Activated naive CD8-positive, alpha-beta T cell treated with anti-CD3 and anti-CD28 coated beads for 36 hours (primary cell): ENCODE measurements around the gene LPIN1. TPM values are rescaled to one million over a fixed set of nuclear protein-coding genes. Genes with fewer than 3 reads are reported as not detected.
"Not testable (repeated sequence)": the region's sequence is repeated elsewhere in the genome, so short reads cannot be mapped to it uniquely, and the experiment has no call there.

Experiments
- DNase-seq: peaks from one replicate; pipeline ENCODE4 v3.0.0; 2021
- H3K27ac Mint-ChIP-seq: one replicate; pipeline ENCODE4 v1.8.0; 2022; ENCODE audit warnings: mild to moderate bottlenecking, moderate library complexity, mixed read lengths
- H3K27me3 Mint-ChIP-seq: one replicate; pipeline ENCODE4 v1.8.0; 2022; ENCODE audit warnings: mild to moderate bottlenecking, mixed read lengths
- H3K36me3 Mint-ChIP-seq: one replicate; pipeline ENCODE4 v1.8.0; 2021; ENCODE audit warnings: mild to moderate bottlenecking, mixed read lengths
- H3K4me1 Mint-ChIP-seq: one replicate; pipeline ENCODE4 v1.8.0; 2021; ENCODE audit warnings: mixed read lengths
- H3K4me3 Mint-ChIP-seq: one replicate; pipeline ENCODE4 v1.8.0; 2022; ENCODE audit warnings: mild to moderate bottlenecking, moderate library complexity, mixed read lengths
- H3K9me3 Mint-ChIP-seq: one replicate; pipeline ENCODE4 v1.8.0; 2022; ENCODE audit warnings: mixed read lengths
- total RNA-seq, 2 experiments: library from RNA; stranded (reverse); gene quantifications; one replicate each; pipeline ENCODE4 v1.2.3, GENCODE V29; 2021

LPIN1 gene
- total RNA-seq, 2 experiments from 2014 or later = 24.1 to 25.2 TPM

- Mint-ChIP-seq H3K4me3 (no peak overlapping the region), H3K36me3 (peaks cover 31% of the 10 kb centered on the region), H3K4me1 (peaks cover 12% of the 10 kb centered on the region), H3K9me3 (no peaks in the 10 kb centered on the region), H3K27ac (no peak overlapping the region), H3K27me3 (no peaks in the 10 kb centered on the region)
- DNase-seq = no peak
These were observed 64.0 kb downstream of the LPIN1 start for GRCh38 chr2:11810237-11810977.

- no peaks in the 10 kb centered on the region for H3K9me3 Mint-ChIP-seq
- no peak overlapping the region for H3K4me3 Mint-ChIP-seq
- peaks cover 34% of the 10 kb centered on the region for H3K36me3 Mint-ChIP-seq
- H3K4me1 Mint-ChIP-seq = peaks cover 12% of the 10 kb centered on the region
- DNase-seq = no peak
- H3K27me3 Mint-ChIP-seq = no peaks in the 10 kb centered on the region
- H3K27ac Mint-ChIP-seq = no peak overlapping the region
These were observed 64.7 kb downstream of the LPIN1 start for GRCh38 chr2:11811036-11811654.

GRCh38 chr2:11812466-11813248 lies 66.2 kb downstream of the LPIN1 start:
- Mint-ChIP-seq H3K4me3 (no peak overlapping the region), H3K9me3 (no peaks in the 10 kb centered on the region), H3K27ac (no peak overlapping the region), H3K36me3 (peaks cover 42% of the 10 kb centered on the region), H3K4me1 (peaks cover 6% of the 10 kb centered on the region), H3K27me3 (no peaks in the 10 kb centered on the region)
- DNase-seq = no peak

- H3K27me3 Mint-ChIP-seq, DNase-seq, H3K27ac Mint-ChIP-seq, H3K4me3 Mint-ChIP-seq, H3K9me3 Mint-ChIP-seq, H3K4me1 Mint-ChIP-seq: not testable (repeated sequence)
- peaks cover 35% of the 10 kb centered on the region for H3K36me3 Mint-ChIP-seq
These were observed 66.9 kb downstream of the LPIN1 start for GRCh38 chr2:11813345-11813744.

- H3K9me3 Mint-ChIP-seq = no peaks in the 10 kb centered on the region
- no peak overlapping the region for H3K27ac Mint-ChIP-seq
- peaks cover 3% of the 10 kb centered on the region for H3K4me1 Mint-ChIP-seq
- H3K4me3 Mint-ChIP-seq = no peak overlapping the region
- H3K36me3 Mint-ChIP-seq = peaks cover 33% of the 10 kb centered on the region
- no peaks in the 10 kb centered on the region for H3K27me3 Mint-ChIP-seq
- DNase-seq = no peak
These were observed 67.5 kb downstream of the LPIN1 start for GRCh38 chr2:11813951-11814350.

- Mint-ChIP-seq H3K36me3 (peaks cover 33% of the 10 kb centered on the region), H3K9me3 (no peaks in the 10 kb centered on the region), H3K4me1 (peaks cover 3% of the 10 kb centered on the region)
These were observed 68.6 kb downstream of the LPIN1 start for GRCh38 chr2:11814979-11815510.

GRCh38 chr2:11816935-11817334 lies 70.5 kb downstream of the LPIN1 start:
- not testable (repeated sequence) for H3K9me3 Mint-ChIP-seq, H3K27ac Mint-ChIP-seq, DNase-seq, H3K4me3 Mint-ChIP-seq, H3K4me1 Mint-ChIP-seq, H3K27me3 Mint-ChIP-seq
- H3K36me3 Mint-ChIP-seq = peaks cover 43% of the 10 kb centered on the region

More at GRCh38 chr2:11814979-11815510, 68.6 kb downstream of the LPIN1 start:
- H3K27me3 Mint-ChIP-seq = no peaks in the 10 kb centered on the region
- no peak for DNase-seq
- no peak overlapping the region for H3K4me3 Mint-ChIP-seq
- H3K27ac Mint-ChIP-seq = no peak overlapping the region

- Mint-ChIP-seq H3K36me3 (peaks cover 49% of the 10 kb centered on the region), H3K9me3 (no peaks in the 10 kb centered on the region), H3K4me1 (no peaks in the 10 kb centered on the region), H3K27me3 (no peaks in the 10 kb centered on the region), H3K27ac (no peak overlapping the region), H3K4me3 (no peak overlapping the region)
- DNase-seq = no peak
These were observed 72.8 kb downstream of the LPIN1 start for GRCh38 chr2:11819235-11819729.

- no peaks in the 10 kb centered on the region for H3K27me3 Mint-ChIP-seq
- no peaks in the 10 kb centered on the region for H3K4me1 Mint-ChIP-seq
- H3K4me3 Mint-ChIP-seq = no peak overlapping the region
- H3K36me3 Mint-ChIP-seq = peaks cover 38% of the 10 kb centered on the region
- no peak for DNase-seq
- no peak overlapping the region for H3K27ac Mint-ChIP-seq
- H3K9me3 Mint-ChIP-seq = no peaks in the 10 kb centered on the region
These were observed 74.2 kb downstream of the LPIN1 start for GRCh38 chr2:11820650-11821049.

- H3K9me3 Mint-ChIP-seq = no peaks in the 10 kb centered on the region
- H3K4me1 Mint-ChIP-seq = no peaks in the 10 kb centered on the region
- H3K4me3 Mint-ChIP-seq = no peak overlapping the region
- no peaks in the 10 kb centered on the region for H3K27me3 Mint-ChIP-seq
- no peak for DNase-seq
- peaks cover 31% of the 10 kb centered on the region for H3K36me3 Mint-ChIP-seq
- H3K27ac Mint-ChIP-seq = no peak overlapping the region
These were observed 75.3 kb downstream of the LPIN1 start for GRCh38 chr2:11821705-11822104.

- H3K4me1 Mint-ChIP-seq, H3K27ac Mint-ChIP-seq, H3K27me3 Mint-ChIP-seq, H3K4me3 Mint-ChIP-seq, DNase-seq, H3K9me3 Mint-ChIP-seq: not testable (repeated sequence)
- peaks cover 26% of the 10 kb centered on the region for H3K36me3 Mint-ChIP-seq
These were observed 75.9 kb downstream of the LPIN1 start for GRCh38 chr2:11822359-11822745.

- Mint-ChIP-seq H3K4me3 (no peak overlapping the region), H3K27me3 (no peaks in the 10 kb centered on the region), H3K36me3 (peaks cover 27% of the 10 kb centered on the region)
These were observed 76.5 kb downstream of the LPIN1 start for GRCh38 chr2:11822746-11823451.

GRCh38 chr2:11824901-11825828 lies 78.7 kb downstream of the LPIN1 start:
- H3K36me3 Mint-ChIP-seq = peaks cover 27% of the 10 kb centered on the region
- peaks cover 29% of the 10 kb centered on the region for H3K4me1 Mint-ChIP-seq
- H3K27ac Mint-ChIP-seq = no peak overlapping the region

More at GRCh38 chr2:11822746-11823451, 76.5 kb downstream of the LPIN1 start:
- no peak overlapping the region for H3K27ac Mint-ChIP-seq
- peaks cover 11% of the 10 kb centered on the region for H3K4me1 Mint-ChIP-seq
- no peak for DNase-seq
- no peaks in the 10 kb centered on the region for H3K9me3 Mint-ChIP-seq

GRCh38 chr2:11827547-11827946 lies 81.1 kb downstream of the LPIN1 start:
- Mint-ChIP-seq H3K4me3 (no peak overlapping the region), H3K9me3 (no peaks in the 10 kb centered on the region), H3K27ac (peak overlapping the region; percentile 25), H3K27me3 (no peaks in the 10 kb centered on the region), H3K4me1 (peaks cover 40% of the 10 kb centered on the region), H3K36me3 (peaks cover 14% of the 10 kb centered on the region)
- DNase-seq = peak; percentile 24

More at GRCh38 chr2:11824901-11825828, 78.7 kb downstream of the LPIN1 start:
- DNase-seq = no peak
- H3K4me3 Mint-ChIP-seq = no peak overlapping the region
- H3K27me3 Mint-ChIP-seq = no peaks in the 10 kb centered on the region
- H3K9me3 Mint-ChIP-seq = no peaks in the 10 kb centered on the region
